ENCODE results near the gene SULF2.

- TF ChIP-seq EZH2phosphoT487 (IDR thresholded peaks at IDR 0.05; ENCODE audit: borderline replicate concordance) (no peak), CTCF (conservative IDR thresholded peaks at IDR 0.05; ENCODE audit: low read length) (no peak)
Measured at GRCh38 chr20:47687095-47687987, 97.9 kb downstream of the SULF2 start.
